HepG2 (cell line): Measurements from ENCODE around the gene SEM1. TPM values are rescaled to one million over a fixed set of nuclear protein-coding genes. Genes with fewer than 3 reads are reported as not detected.
A peak's percentile ranks its signal among the peaks of the same experiment; 100 is the strongest.

Source experiments
- DNMT3B ChIP-seq: conservative IDR thresholded peaks from 2 replicates; pipeline ENCODE4 v1.6.1; 2016; ENCODE audit warnings: missing biosample characterization, control low read depth
- FOXP1 ChIP-seq, 2 experiments: fragments of 450-650 bp in 1 of 2; IDR thresholded peaks; 2 replicates each; pipeline ENCODE4 v1.6.1; 2017 to 2018; ENCODE audit warnings: antibody characterized with exemption in 1 of 2
- MZF1 ChIP-seq: sonication (generic); formaldehyde crosslinking; IDR thresholded peaks from 2 replicates; pipeline ENCODE4 v1.8.1; 2023; ENCODE audit warnings: mild to moderate bottlenecking, missing genetic modification reagents, borderline replicate concordance
- NR2F6 ChIP-seq, 2 experiments: IDR thresholded peaks; 2 replicates each; pipeline ENCODE4 v1.6.1; 2016; ENCODE audit warnings: antibody characterized with exemption in 1 of 2, mild to moderate bottlenecking in 1 of 2
- ZNF225 ChIP-seq: sonication (generic); formaldehyde crosslinking; IDR thresholded peaks from 2 replicates; pipeline ENCODE4 v1.4.0; 2020; ENCODE audit warnings: mild to moderate bottlenecking, missing genetic modification reagents
- ZNF546 ChIP-seq: sonication (generic); formaldehyde crosslinking; conservative IDR thresholded peaks from 2 replicates; pipeline ENCODE4 v1.8.1; 2023; ENCODE audit warnings: mild to moderate bottlenecking, missing genetic modification reagents
- polyA plus RNA-seq, 8 experiments: library from polyadenylated mRNA; depleted of rRNA in 3 of 8; stranded (reverse) in 7 of 8; unstranded in 1 of 8; fragments of >200 nt; fragmentation: Illumina TruSeq in 4 of 8; extraction: Trizol in 4 of 8; gene quantifications; 2 replicates each; pipeline versions ENCODE4 v1.2.1 to v1.2.3, GENCODE V29; 2011 to 2016; ENCODE audit warnings: low read depth in 4 of 8, missing spikeins in 1 of 8, mixed read lengths in 1 of 8; ENCODE audit not compliant: insufficient read depth in 1 of 8
- total RNA-seq, 5 experiments: library from RNA; depleted of rRNA; stranded (reverse); fragments of >200 nt; fragmentation: Illumina TruSeq; extraction: Trizol; gene quantifications; 2 replicates each; pipeline ENCODE4 v1.2.3, GENCODE V29; 2016; ENCODE audit warnings: low read depth in 1 of 5
- TF ChIP-seq, protein P1 (sequence below): sonication (generic); formaldehyde crosslinking; IDR thresholded peaks from one replicate; pipeline ENCODE4 v1.5.1; 2020; ENCODE audit warnings: mild to moderate bottlenecking, missing genetic modification reagents; ENCODE audit errors: not compliant biosample characterization
- TF ChIP-seq, protein P2 (sequence below): sonication (generic); formaldehyde crosslinking; IDR thresholded peaks from 2 replicates; pipeline ENCODE4 v1.4.0; 2020; ENCODE audit warnings: missing genetic modification reagents, mild to moderate bottlenecking, borderline replicate concordance
- TF ChIP-seq, protein P3 (sequence below): sonication (generic); formaldehyde crosslinking; conservative IDR thresholded peaks from 2 replicates; pipeline ENCODE4 v1.8.1; 2023; ENCODE audit warnings: missing genetic modification reagents
- TF ChIP-seq, protein P4 (sequence below): sonication (generic); formaldehyde crosslinking; conservative IDR thresholded peaks from 2 replicates; pipeline ENCODE4 v1.8.0; 2022; ENCODE audit warnings: low read depth, missing genetic modification reagents
- TF ChIP-seq, protein P5 (sequence below): sonication (generic); formaldehyde crosslinking; IDR thresholded peaks from 2 replicates; pipeline ENCODE4 v1.4.0; 2020; ENCODE audit warnings: missing genetic modification reagents, mild to moderate bottlenecking, borderline replicate concordance

SEM1 gene
- total and polyA plus RNA-seq, 2 of the 13 experiments (the other 11 are each of a cell fraction or from before 2014, with no cell fraction given): 40.7 to 174 TPM

DNA sequence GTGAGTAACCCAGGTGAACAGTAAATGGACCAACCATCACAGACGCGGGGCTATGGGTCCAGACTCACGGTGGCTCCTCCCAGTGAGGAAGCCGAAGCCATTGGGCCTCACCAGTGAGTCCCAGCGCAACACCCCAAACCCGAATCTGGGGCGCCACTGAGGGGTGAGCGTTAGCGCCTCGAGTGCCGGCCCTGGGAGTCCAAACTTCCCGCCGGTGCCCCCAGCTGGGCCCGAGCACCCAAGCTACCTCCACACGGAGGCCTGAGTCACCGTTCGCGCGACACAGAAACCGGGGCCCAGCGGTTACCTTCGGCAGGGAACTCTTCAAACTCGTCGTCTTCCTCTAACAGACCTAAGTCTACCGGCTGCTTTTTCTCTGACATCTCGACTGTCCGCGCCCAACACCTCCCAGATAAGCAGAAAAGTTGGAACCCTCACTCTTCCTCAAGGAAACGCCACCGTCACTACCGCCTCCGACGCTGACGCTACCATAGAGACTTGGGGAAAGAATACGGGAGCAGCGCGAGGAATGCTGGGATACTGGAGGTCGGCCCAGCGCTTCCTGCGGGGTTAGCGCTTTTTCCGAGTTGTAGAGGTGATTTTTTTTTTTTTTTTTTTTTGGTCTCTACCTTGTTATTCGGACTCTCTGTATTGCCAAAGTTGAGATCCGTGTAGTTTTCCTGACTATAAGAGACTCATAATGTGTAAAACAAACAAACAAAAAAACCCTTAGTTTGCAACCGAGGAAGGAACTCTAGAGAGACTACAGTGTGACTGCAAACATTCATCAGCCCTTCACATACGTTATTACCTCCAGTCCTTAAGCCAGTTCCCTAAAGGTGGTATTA is at the start of gene SEM1 (continued):
- TF ChIP-seq, protein P1, sequence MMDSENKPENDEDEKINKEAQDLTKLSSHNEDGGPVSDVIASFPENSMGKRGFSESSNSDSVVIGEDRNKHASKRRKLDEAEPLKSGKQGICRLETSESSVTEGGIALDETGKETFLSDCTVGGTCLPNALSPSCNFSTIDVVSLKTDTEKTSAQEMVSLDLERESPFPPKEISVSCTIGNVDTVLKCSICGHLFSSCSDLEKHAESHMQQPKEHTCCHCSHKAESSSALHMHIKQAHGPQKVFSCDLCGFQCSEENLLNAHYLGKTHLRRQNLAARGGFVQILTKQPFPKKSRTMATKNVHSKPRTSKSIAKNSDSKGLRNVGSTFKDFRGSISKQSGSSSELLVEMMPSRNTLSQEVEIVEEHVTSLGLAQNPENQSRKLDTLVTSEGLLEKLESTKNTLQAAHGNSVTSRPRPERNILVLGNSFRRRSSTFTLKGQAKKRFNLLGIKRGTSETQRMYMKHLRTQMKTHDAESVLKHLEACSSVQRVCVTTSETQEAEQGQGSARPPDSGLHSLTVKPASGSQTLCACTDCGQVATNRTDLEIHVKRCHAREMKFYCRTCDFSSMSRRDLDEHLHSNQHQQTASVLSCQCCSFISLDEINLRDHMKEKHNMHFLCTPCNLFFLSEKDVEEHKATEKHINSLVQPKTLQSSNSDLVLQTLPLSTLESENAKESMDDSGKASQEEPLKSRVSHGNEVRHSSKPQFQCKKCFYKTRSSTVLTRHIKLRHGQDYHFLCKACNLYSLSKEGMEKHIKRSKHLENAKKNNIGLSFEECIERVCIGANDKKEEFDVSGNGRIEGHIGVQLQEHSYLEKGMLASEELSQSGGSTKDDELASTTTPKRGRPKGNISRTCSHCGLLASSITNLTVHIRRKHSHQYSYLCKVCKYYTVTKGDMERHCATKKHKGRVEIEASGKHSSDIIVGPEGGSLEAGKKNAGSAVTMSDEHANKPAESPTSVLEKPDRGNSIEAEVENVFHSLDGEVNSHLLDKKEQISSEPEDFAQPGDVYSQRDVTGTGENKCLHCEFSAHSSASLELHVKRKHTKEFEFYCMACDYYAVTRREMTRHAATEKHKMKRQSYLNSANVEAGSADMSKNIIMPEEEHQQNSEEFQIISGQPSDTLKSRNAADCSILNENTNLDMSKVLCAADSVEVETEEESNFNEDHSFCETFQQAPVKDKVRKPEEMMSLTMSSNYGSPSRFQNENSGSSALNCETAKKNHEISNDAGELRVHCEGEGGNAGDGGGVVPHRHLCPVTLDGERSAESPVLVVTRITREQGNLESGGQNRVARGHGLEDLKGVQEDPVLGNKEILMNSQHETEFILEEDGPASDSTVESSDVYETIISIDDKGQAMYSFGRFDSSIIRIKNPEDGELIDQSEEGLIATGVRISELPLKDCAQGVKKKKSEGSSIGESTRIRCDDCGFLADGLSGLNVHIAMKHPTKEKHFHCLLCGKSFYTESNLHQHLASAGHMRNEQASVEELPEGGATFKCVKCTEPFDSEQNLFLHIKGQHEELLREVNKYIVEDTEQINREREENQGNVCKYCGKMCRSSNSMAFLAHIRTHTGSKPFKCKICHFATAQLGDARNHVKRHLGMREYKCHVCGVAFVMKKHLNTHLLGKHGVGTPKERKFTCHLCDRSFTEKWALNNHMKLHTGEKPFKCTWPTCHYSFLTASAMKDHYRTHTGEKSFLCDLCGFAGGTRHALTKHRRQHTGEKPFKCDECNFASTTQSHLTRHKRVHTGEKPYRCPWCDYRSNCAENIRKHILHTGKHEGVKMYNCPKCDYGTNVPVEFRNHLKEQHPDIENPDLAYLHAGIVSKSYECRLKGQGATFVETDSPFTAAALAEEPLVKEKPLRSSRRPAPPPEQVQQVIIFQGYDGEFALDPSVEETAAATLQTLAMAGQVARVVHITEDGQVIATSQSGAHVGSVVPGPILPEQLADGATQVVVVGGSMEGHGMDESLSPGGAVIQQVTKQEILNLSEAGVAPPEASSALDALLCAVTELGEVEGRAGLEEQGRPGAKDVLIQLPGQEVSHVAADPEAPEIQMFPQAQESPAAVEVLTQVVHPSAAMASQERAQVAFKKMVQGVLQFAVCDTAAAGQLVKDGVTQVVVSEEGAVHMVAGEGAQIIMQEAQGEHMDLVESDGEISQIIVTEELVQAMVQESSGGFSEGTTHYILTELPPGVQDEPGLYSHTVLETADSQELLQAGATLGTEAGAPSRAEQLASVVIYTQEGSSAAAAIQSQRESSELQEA (CRISPR knock-in tag): peak; percentile 63
- TF ChIP-seq, protein P2, sequence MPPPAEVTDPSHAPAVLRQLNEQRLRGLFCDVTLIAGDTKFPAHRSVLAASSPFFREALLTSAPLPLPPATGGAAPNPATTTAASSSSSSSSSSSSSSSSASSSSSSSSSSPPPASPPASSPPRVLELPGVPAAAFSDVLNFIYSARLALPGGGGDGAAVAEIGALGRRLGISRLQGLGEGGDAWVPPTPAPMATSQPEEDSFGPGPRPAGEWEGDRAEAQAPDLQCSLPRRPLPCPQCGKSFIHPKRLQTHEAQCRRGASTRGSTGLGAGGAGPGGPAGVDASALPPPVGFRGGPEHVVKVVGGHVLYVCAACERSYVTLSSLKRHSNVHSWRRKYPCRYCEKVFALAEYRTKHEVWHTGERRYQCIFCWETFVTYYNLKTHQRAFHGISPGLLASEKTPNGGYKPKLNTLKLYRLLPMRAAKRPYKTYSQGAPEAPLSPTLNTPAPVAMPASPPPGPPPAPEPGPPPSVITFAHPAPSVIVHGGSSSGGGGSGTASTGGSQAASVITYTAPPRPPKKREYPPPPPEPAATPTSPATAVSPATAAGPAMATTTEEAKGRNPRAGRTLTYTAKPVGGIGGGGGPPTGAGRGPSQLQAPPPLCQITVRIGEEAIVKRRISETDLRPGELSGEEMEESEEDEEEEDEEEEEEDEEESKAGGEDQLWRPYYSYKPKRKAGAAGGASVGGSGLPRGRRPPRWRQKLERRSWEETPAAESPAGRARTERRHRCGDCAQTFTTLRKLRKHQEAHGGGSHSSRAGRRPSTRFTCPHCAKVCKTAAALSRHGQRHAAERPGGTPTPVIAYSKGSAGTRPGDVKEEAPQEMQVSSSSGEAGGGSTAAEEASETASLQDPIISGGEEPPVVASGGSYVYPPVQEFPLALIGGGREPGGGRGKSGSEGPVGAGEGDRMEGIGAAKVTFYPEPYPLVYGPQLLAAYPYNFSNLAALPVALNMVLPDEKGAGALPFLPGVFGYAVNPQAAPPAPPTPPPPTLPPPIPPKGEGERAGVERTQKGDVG (CRISPR knock-in tag): no peak
- TF ChIP-seq ZNF546: no peak
- TF ChIP-seq, protein P3, sequence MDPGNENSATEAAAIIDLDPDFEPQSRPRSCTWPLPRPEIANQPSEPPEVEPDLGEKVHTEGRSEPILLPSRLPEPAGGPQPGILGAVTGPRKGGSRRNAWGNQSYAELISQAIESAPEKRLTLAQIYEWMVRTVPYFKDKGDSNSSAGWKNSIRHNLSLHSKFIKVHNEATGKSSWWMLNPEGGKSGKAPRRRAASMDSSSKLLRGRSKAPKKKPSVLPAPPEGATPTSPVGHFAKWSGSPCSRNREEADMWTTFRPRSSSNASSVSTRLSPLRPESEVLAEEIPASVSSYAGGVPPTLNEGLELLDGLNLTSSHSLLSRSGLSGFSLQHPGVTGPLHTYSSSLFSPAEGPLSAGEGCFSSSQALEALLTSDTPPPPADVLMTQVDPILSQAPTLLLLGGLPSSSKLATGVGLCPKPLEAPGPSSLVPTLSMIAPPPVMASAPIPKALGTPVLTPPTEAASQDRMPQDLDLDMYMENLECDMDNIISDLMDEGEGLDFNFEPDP (CRISPR knock-in tag): no peak
- no peak for TF ChIP-seq MZF1 (CRISPR knock-in tag)
- TF ChIP-seq FOXP1 (IDR thresholded peaks at IDR 0.05): no peak
- TF ChIP-seq FOXP1 (CRISPR knock-in tag; IDR thresholded peaks at IDR 0.05): no peak
- TF ChIP-seq, protein P4, sequence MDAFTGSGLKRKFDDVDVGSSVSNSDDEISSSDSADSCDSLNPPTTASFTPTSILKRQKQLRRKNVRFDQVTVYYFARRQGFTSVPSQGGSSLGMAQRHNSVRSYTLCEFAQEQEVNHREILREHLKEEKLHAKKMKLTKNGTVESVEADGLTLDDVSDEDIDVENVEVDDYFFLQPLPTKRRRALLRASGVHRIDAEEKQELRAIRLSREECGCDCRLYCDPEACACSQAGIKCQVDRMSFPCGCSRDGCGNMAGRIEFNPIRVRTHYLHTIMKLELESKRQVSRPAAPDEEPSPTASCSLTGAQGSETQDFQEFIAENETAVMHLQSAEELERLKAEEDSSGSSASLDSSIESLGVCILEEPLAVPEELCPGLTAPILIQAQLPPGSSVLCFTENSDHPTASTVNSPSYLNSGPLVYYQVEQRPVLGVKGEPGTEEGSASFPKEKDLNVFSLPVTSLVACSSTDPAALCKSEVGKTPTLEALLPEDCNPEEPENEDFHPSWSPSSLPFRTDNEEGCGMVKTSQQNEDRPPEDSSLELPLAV (CRISPR knock-in tag): no peak
- no peak for TF ChIP-seq NR2F6 (IDR thresholded peaks at IDR 0.05)
- no peak for TF ChIP-seq NR2F6 (CRISPR knock-in tag; IDR thresholded peaks at IDR 0.05)
- TF ChIP-seq ZNF225 (CRISPR knock-in tag): peak; percentile 21; the same call in 1 of the 2 replicates
- TF ChIP-seq, protein P5, sequence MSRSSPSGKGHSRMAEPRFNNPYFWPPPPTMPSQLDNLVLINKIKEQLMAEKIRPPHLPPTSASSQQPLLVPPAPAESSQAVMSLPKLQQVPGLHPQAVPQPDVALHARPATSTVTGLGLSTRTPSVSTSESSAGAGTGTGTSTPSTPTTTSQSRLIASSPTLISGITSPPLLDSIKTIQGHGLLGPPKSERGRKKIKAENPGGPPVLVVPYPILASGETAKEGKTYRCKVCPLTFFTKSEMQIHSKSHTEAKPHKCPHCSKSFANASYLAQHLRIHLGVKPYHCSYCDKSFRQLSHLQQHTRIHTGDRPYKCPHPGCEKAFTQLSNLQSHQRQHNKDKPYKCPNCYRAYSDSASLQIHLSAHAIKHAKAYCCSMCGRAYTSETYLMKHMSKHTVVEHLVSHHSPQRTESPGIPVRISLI: peak; percentile 92
- TF ChIP-seq DNMT3B (CRISPR knock-in tag): 0 out of 2 replicates have a peak, but pooled peaks have one; percentile 39
